HPDE6-E6E7 (cell line): ENCODE measurements around the gene TUBA4A.

Source experiments
- DNase-seq: peaks from one replicate; pipeline ENCODE4 v3.0.0; 2011; ENCODE audit warnings: missing footprints; ENCODE audit errors: extremely low spot score

Gene TUBA4A

GRCh38 chr2:219286436-219287115 lies 32.9 kb upstream of the TUBA4A start:
- DNase-seq: peak; percentile 66

- peak; percentile 94 for DNase-seq
These were observed 32.2 kb upstream of the TUBA4A start for GRCh38 chr2:219285894-219286425.

GRCh38 chr2:219285373-219285735 lies 31.6 kb upstream of the TUBA4A start:
- DNase-seq: no peak

GRCh38 chr2:219284501-219285372 lies 31.0 kb upstream of the TUBA4A start:
- DNase-seq: no peak

GRCh38 chr2:219282943-219283581 lies 29.3 kb upstream of the TUBA4A start:
- no peak for DNase-seq

GRCh38 chr2:219282375-219282774 lies 28.7 kb upstream of the TUBA4A start:
- DNase-seq: no peak

GRCh38 chr2:219281588-219281987 lies 27.9 kb upstream of the TUBA4A start:
- DNase-seq: no peak

- no peak for DNase-seq
These were observed 26.9 kb upstream of the TUBA4A start for GRCh38 chr2:219280651-219281050.

GRCh38 chr2:219279916-219280516 lies 26.3 kb upstream of the TUBA4A start:
- DNase-seq: no peak

GRCh38 chr2:219279151-219279915 lies 25.6 kb upstream of the TUBA4A start, which contains the start of gene DNAJB2:
Gene DNAJB2 (plus strand): TSS chr2:219279366. CDS start chr2:219279834, 468 bp downstream.
- DNase-seq: peak; percentile 98

- DNase-seq: no peak
These were observed 25.0 kb upstream of the TUBA4A start for GRCh38 chr2:219278655-219279150.

GRCh38 chr2:219277703-219278654 lies 24.3 kb upstream of the TUBA4A start:
- DNase-seq: peak; percentile 58

GRCh38 chr2:219274361-219274921 lies 20.7 kb upstream of the TUBA4A start:
- DNase-seq: peak; percentile 72

- DNase-seq: peak; percentile 93
These were observed 20.2 kb upstream of the TUBA4A start for GRCh38 chr2:219273937-219274336.

- DNase-seq: no peak
These were observed 19.3 kb upstream of the TUBA4A start for GRCh38 chr2:219272995-219273394.

- no peak for DNase-seq
These were observed 18.6 kb upstream of the TUBA4A start for GRCh38 chr2:219272356-219272755.

- DNase-seq: no peak
These were observed 17.3 kb upstream of the TUBA4A start for GRCh38 chr2:219271021-219271420.

GRCh38 chr2:219270055-219270372 lies 16.3 kb upstream of the TUBA4A start:
- no peak for DNase-seq

GRCh38 chr2:219269362-219270054 lies 15.8 kb upstream of the TUBA4A start:
- no peak for DNase-seq
